K562 (cell line): ENCODE measurements around the gene ZDHHC14. TPM values are rescaled to one million over a fixed set of nuclear protein-coding genes. Genes with fewer than 3 reads are reported as not detected.

Experiments used
- CXXC5 ChIP-seq: fragments of 250-450 bp; sonication (Bioruptor Pico); IDR thresholded peaks from 2 replicates; pipeline ENCODE4 v1.8.0; 2022; ENCODE audit warnings: inconsistent platforms, mild to moderate bottlenecking, moderate library complexity
- DPF2 ChIP-seq: fragments of 450-650 bp; IDR thresholded peaks from 2 replicates; pipeline ENCODE4 v1.6.1; 2016
- GABPB1 ChIP-seq: sonication (generic); formaldehyde crosslinking; IDR thresholded peaks from 2 replicates; pipeline ENCODE4 v1.8.0; 2022; ENCODE audit warnings: mild to moderate bottlenecking, missing genetic modification reagents
- HMBOX1 ChIP-seq: sonication (generic); IDR thresholded peaks from 2 replicates; pipeline ENCODE4 v1.6.1; 2016
- HOMEZ ChIP-seq: fragments of 250-450 bp; sonication (Bioruptor Pico); IDR thresholded peaks from 2 replicates; pipeline ENCODE4 v1.4.0; 2020; ENCODE audit warnings: mild to moderate bottlenecking, moderate library complexity
- MNT ChIP-seq, 2 experiments: fragments of 450-650 bp; conservative IDR thresholded peaks; 2 replicates each; pipeline ENCODE4 v1.6.1; 2017; ENCODE audit warnings: mild to moderate bottlenecking in 2 of 2, moderate library complexity in 2 of 2
- NFE2 ChIP-seq: IDR thresholded peaks from 2 replicates; pipeline ENCODE4 v1.6.1; 2014; ENCODE audit warnings: antibody characterized with exemption, low read depth
- NFIC ChIP-seq: fragments of 450-650 bp; IDR thresholded peaks from 2 replicates; pipeline ENCODE4 v1.6.1; 2017; ENCODE audit warnings: mild to moderate bottlenecking, inconsistent platforms
- TAL1 ChIP-seq: fragments of 450-650 bp; IDR thresholded peaks from 2 replicates; pipeline ENCODE4 v1.6.1; 2016; ENCODE audit warnings: mild to moderate bottlenecking
- TCF3 ChIP-seq: sonication (generic); formaldehyde crosslinking; IDR thresholded peaks from 2 replicates; pipeline ENCODE4 v1.4.0; 2020; ENCODE audit warnings: mild to moderate bottlenecking, missing genetic modification reagents
- ZBTB2 ChIP-seq: fragments of 450-650 bp; IDR thresholded peaks from 2 replicates; pipeline ENCODE4 v1.6.1; 2016; ENCODE audit warnings: antibody characterized with exemption
- polyA plus RNA-seq, 8 experiments: library from polyadenylated mRNA; depleted of rRNA in 4 of 8; stranded (reverse) in 5 of 8; unstranded in 3 of 8; fragments of >200 nt; fragmentation: Nextera tagmentation in 2 of 8; fragmentation: Illumina TruSeq in 1 of 8; extraction: Ambion mirVana in 2 of 8; extraction: Trizol in 1 of 8; gene quantifications; 2 replicates each; pipeline versions ENCODE4 v1.2.1 to v1.2.3, GENCODE V29; 2011 to 2014; ENCODE audit warnings: inconsistent platforms in 1 of 8, missing spikeins in 1 of 8
- total RNA-seq, 7 experiments: library from RNA; depleted of rRNA in 6 of 7; stranded (reverse); fragments of >200 nt in 6 of 7; fragmentation: Illumina TruSeq in 2 of 7; extraction: Trizol in 2 of 7; gene quantifications; 2 replicates each; pipeline versions ENCODE4 v1.2.1 to v1.2.3, GENCODE V29; 2011 to 2021; ENCODE audit warnings: low replicate concordance in 1 of 7

The ZDHHC14 gene
- total and polyA plus RNA-seq, 9 of the 15 experiments (the other 6 are each of a cell fraction or from before 2014, with no cell fraction given), result 0.92 to 23.1 (median 13.8) TPM

- TF ChIP-seq NFE2 (peak; percentile 45; the same call in 1 of the 2 replicates), HMBOX1 (peak; percentile 94), TCF3 (CRISPR knock-in tag) (peak; percentile 85), DPF2 (peak; percentile 85; the same call in 1 of the 2 replicates), NFIC (peak; percentile 73), ZBTB2 (peak; percentile 71; the same call in 1 of the 2 replicates), HOMEZ (CRISPR knock-in tag) (no peak), GABPB1 (CRISPR knock-in tag) (peak; percentile 59; the same call in 1 of the 2 replicates), CXXC5 (CRISPR knock-in tag) (peak; percentile 60), MNT (conservative IDR thresholded peaks at IDR 0.05) (0 out of 4 replicates have a peak, but pooled peaks of 1 of the 2 experiments have one; percentile 21), TAL1 (peak; percentile 76)
These were observed 80.3 kb downstream of the ZDHHC14 start (continued) for GRCh38 chr6:157461000-157461915.
